ENCODE measurements around the gene KIF6.

- TF ChIP-seq GATA2 (IDR thresholded peaks at IDR 0.05; ENCODE audit: low read depth, low read length) (no peak), GATA3 (IDR thresholded peaks at IDR 0.05; ENCODE audit: low read depth, low read length) (no peak)
Observed at GRCh38 chr6:39362487-39362865, 362.7 kb downstream of the KIF6 start.

Data from SH-SY5Y (cell line).